Stimulated activated CD8-positive, alpha-beta memory T cell treated with anti-CD3 and anti-CD28 coated beads, Interleukin-4, amount 100 ng/mL, for 24 hours (primary cell): Measurements from ENCODE around the gene CNIH2.
A peak's percentile ranks its signal among the peaks of the same experiment; 100 is the strongest.
"Not testable (repeated sequence)": the region's sequence is repeated elsewhere in the genome, so short reads cannot be mapped to it uniquely, and the experiment has no call there.

ENCODE experiments used
- DNase-seq: peaks from one replicate; pipeline ENCODE4 v3.0.0-alpha.2; 2020; ENCODE audit warnings: low read depth

Gene CNIH2

GRCh38 chr11:66291706-66292542, 13.9 kb downstream of the CNIH2 start, which contains the start of gene TMEM151A:
TSS of gene TMEM151A (plus strand) at chr11:66291894. CDS start at chr11:66292014, 120 bp downstream.
- DNase-seq: no peak

GRCh38 chr11:66292543-66293332, 14.8 kb downstream of the CNIH2 start:
- no peak for DNase-seq

GRCh38 chr11:66293352-66293751, 15.4 kb downstream of the CNIH2 start:
- no peak for DNase-seq

GRCh38 chr11:66293777-66294625, 16.0 kb downstream of the CNIH2 start:
- no peak for DNase-seq

- DNase-seq: no peak
These were observed 16.9 kb downstream of the CNIH2 start for GRCh38 chr11:66294626-66295620.

- no peak for DNase-seq
These were observed 19.6 kb downstream of the CNIH2 start for GRCh38 chr11:66297610-66298009.

GRCh38 chr11:66299186-66299585, 21.2 kb downstream of the CNIH2 start:
- DNase-seq: no peak

- no peak for DNase-seq
These were observed 24.7 kb downstream of the CNIH2 start for GRCh38 chr11:66302656-66303055.

- DNase-seq: no peak
These were observed 31.5 kb downstream of the CNIH2 start for GRCh38 chr11:66309475-66309874.

- DNase-seq: no peak
These were observed 32.3 kb downstream of the CNIH2 start for GRCh38 chr11:66310324-66310723.

- DNase-seq: not testable (repeated sequence)
These were observed 32.9 kb downstream of the CNIH2 start for GRCh38 chr11:66310803-66311440.

- no peak for DNase-seq
These were observed 33.5 kb downstream of the CNIH2 start for GRCh38 chr11:66311470-66311964.

- DNase-seq: peak; percentile 93
These were observed 34.1 kb downstream of the CNIH2 start for GRCh38 chr11:66311965-66312548.

- DNase-seq: peak; percentile 96
These were observed 34.8 kb downstream of the CNIH2 start for GRCh38 chr11:66312549-66313320.

GRCh38 chr11:66313321-66314185, 35.6 kb downstream of the CNIH2 start:
- no peak for DNase-seq

- no peak for DNase-seq
These were observed 36.2 kb downstream of the CNIH2 start for GRCh38 chr11:66314186-66314501.

GRCh38 chr11:66314561-66315497, 36.9 kb downstream of the CNIH2 start:
- DNase-seq: no peak
